SKM-1 treated with dmso at 0.1 percent for 144 hours (cell line): ENCODE data around the gene HID1.

Source experiments
- DNase-seq: peaks from one replicate; lab custom pipeline; 2025; ENCODE audit not compliant: unreplicated experiment; lab: John Stamatoyannopoulos, UW

HID1 gene

GRCh38 chr17:74901353-74902135 is 71.0 kb downstream of the HID1 start:
- DNase-seq, result no peak
